COLO668 (cell line): ENCODE data around the gene MATN3.

Source experiments
- DNase-seq: peaks from one replicate; lab custom pipeline; 2025; ENCODE audit not compliant: unreplicated experiment; lab: John Stamatoyannopoulos, UW

MATN3 gene

DNA sequence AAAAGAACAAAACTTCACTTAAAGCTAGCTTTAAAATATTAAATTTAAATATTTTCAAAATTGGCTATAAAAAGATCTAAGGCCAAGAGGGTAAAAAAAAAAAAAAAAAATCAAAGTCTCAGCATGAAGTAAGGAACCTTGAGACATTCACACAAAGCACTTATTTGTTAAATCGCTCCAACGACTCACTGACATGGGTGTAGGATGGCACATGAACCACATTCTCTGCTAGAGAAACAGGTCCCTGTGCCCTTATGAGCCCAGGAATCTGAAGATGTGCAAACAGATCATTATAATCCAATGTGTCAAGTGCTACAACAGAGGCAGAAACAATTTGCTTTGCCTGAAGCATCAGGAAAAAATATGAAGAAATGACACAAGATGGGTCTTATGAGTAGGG, 25.2 kb upstream of the MATN3 start:
- no peak for DNase-seq

GRCh38 chr2:20035955-20036666, 23.6 kb upstream of the MATN3 start:
- no peak for DNase-seq

- no peak for DNase-seq
These were observed 22.4 kb upstream of the MATN3 start for GRCh38 chr2:20034821-20035220.

- no peak for DNase-seq
These were observed 21.8 kb upstream of the MATN3 start for GRCh38 chr2:20034218-20034617.

GRCh38 chr2:20033322-20033721, 20.9 kb upstream of the MATN3 start:
- no peak for DNase-seq

DNA sequence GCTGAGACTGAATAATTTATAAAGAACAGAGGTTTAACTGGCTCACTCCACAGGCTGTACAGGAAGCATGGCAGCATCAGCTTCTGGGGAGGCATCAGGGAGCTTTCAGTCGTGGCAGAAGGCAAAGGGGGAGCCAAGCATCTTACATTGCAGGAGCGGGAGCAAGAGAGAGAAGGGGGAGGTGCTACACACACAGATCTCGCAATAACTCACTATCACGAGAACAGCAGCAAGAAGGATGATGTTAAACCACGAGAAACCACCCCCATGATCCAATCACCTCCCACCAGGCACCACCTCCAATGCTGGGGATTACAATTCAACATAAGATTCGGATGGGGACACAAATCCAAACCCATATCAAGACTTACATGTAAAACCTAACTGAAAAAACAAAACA, 17.8 kb upstream of the MATN3 start:
- no peak for DNase-seq

DNA sequence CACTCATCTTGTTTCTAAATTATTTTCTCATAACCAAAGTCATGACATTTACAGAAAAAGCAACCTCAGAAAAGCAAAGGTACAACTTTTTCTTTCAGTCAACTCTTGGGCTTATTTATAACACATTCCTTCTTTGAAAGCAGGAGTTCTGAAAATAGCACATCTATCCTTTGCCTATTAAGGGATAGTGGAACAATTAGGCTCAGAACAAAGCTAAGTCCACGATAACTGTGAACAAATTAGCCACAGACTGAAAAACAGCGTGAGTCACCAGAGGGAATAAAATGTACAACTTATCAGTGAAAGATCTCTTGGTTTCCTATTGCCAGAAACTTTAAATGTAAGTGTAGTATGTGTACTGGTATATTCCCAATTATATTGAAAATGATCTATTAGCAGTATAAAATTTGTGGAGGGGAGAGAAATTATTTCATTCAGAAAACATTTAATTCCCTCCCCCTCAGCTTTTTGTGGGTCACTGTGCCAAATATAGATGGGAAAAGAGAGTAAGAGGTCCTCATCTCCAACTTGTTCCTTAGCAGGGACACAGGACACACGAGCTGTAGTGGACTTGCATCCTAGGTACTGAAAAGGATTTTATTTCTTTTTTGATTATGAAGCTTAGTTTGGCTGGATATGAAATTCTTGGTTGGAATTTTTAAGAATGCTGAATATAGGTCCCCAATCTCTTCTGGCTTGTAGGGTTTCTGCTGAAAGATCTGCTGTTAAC, 15.4 kb upstream of the MATN3 start:
- no peak for DNase-seq

GRCh38 chr2:20027260-20027677, 14.8 kb upstream of the MATN3 start:
- no peak for DNase-seq

DNA sequence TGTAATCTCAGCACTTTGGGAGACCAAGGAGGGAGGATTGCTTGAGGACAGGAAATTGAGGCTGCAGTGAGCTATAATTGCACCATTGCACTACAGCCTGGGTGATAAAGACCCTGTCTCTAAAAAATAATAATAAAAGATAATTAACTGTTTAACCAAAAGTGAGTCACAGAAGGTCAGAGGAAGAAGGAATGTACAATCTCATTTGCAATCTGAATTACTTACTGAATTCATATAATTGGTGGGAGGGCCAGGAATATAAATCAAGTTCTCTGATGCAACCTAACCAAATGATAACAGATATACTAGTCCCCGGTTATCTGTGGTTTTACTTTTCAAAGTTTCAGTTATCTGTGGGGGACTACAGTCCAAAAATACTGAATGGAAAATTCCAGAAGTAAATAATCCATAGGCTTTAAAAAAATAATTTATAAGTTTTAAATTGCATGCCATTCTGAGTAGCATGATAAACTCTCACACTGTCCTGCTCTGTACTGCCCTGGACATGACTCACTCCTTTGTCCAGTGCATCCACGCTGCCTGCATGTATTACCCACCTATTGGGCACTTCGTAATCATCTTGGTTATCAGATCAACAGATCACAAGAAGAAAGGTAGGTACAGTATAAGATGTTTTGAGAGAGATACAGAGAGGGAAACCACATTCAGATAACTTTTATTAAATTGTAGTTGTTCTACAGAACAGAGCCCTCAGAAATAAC, 12.8 kb upstream of the MATN3 start:
- DNase-seq = no peak

- DNase-seq = no peak
These were observed 11.2 kb upstream of the MATN3 start for GRCh38 chr2:20023688-20024087.

- DNase-seq = no peak
These were observed 9.0 kb upstream of the MATN3 start for GRCh38 chr2:20021405-20022009.

DNA sequence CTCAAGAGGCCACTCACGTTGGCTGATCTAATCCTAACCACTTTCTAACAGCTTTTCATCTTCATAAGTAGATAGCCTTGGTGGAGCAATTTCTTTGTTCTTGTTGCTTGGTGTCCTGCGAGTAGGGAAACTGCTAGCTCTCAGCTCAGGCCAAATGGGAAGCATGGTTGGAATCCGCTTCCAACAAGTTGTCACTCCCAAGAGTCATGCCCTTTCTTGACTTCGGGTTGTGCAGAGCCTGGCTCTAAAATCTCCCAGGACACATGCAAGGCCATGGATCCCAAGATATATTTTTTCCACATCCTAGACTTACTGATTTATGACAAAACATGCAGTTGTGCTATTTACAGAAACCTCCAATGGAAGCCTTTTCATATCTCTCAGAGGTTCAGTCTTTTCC, 7.3 kb upstream of the MATN3 start:
- DNase-seq = no peak

GRCh38 chr2:20018601-20019152, 6.2 kb upstream of the MATN3 start:
- no peak for DNase-seq

DNA sequence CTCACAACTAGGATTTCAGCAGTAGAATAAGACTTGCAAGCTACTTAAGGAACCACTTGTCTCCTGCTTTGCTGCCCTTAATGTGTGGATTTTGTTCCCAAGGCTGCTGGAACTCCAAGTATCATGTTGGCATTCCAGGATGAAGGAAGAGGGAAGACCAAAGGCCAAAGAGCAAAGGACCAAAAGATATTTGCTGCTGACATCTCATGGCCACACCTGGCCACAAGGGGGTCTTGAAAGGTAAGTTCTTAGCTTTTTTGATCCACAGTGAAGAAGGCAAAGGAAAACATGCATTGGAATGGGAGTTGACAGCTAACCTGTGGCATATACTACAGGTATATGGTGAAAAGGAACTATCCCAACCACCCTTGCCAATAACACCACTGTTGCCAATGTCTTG, 3.9 kb upstream of the MATN3 start:
- DNase-seq = no peak

- no peak for DNase-seq
These were observed 3.1 kb upstream of the MATN3 start for GRCh38 chr2:20015482-20016083.

DNA sequence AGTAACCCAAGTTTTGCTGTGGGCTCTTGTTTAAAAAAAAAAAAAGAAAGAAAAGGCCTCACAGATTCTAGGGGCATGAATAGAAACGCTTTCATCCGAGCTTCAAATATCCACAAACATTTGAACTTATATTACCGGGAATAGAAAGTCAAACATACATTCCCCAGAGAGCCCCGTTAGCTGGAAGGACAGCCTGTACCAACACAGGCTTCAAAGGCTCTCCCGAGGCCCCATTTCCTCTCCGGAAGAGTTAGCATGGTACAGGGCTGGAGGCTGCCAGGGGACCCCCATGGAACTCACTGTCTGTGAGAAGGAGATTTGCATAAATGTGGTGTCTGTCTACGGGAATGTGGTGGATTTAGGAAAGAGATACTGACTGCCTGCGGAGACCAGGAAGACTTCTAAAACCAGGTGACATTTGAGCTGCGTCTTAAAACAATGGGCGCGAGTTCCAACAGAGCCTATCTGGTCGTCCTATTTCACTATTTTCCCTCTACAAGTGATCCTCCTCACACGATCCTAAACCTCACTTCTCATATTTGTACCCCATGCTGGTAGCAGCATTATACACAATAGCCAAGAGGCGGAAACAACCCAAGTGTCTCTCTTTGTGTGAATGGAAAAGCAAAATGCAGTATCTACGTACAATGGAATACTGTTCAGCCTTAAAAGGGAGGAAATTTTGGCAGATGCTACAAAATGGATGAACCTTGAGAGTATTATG, 820 bp upstream of the MATN3 start:
- no peak for DNase-seq

GRCh38 chr2:20012032-20012281, 511 bp downstream of the MATN3 start:
- no peak for DNase-seq

- DNase-seq = no peak
These were observed 1.0 kb downstream of the MATN3 start for GRCh38 chr2:20011276-20012031.

DNA sequence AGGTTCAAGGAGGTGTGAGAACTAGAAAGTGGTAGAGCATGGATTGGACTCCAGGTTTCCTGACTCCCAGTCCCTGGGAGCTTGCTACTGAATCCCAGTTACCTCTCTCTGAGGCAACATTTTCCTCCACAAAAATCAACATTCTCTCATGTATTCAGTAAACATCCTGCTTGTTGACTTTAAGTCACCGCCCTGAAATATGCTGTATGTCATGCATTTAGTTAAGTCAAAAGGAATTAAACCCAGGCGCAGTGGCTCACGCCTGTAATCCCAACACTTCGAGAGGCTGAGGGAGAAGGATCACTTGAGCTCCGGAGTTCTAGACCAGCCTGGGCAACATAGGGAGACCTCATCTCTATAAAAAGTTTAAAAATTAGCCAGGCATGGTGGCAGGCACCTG, 3.8 kb downstream of the MATN3 start:
- DNase-seq = no peak

- no peak for DNase-seq
These were observed 6.5 kb downstream of the MATN3 start for GRCh38 chr2:20005891-20006470.
